HG03060 (cell line): ENCODE data around the gene OSBP2.

Experiments
- ATAC-seq: cut with Tn5 transposase; IDR thresholded peaks from one replicate; pipeline ENCODE4 v1.9.1; 2021; ENCODE audit warnings: low read depth, moderate number of reproducible peaks; ENCODE audit not compliant: unreplicated experiment

The OSBP2 gene

GRCh38 chr22:30876915-30877553 is 182.4 kb downstream of the OSBP2 start:
- no peak for ATAC-seq

- no peak for ATAC-seq
Observed at GRCh38 chr22:30877662-30878515, 183.2 kb downstream of the OSBP2 start.

- ATAC-seq, result no peak
Observed at GRCh38 chr22:30878516-30879414, 184.1 kb downstream of the OSBP2 start.

- ATAC-seq, result no peak
Observed at GRCh38 chr22:30879415-30879797, 184.7 kb downstream of the OSBP2 start.

- no peak for ATAC-seq
Observed at GRCh38 chr22:30880181-30880601, 185.5 kb downstream of the OSBP2 start.

DNA sequence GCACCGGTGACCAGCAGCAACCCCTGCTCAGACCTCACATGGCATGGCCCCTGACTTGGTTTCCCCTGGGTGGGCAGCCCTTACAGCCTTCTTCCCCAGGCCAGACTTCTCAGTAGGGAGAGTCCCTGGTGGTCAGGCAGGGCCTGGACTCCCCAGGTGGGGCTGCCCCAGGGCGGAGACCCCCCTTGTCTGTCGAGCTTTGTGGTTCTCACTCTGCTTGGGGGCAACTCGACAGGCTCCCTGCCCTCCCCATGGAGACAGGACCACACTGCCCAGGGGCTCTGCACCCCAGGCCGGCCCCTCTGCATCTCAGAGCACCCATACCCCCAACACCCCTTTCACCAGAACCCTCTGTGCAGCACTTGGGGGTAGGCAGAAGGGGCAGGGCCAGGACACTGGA is 186.2 kb downstream of the OSBP2 start:
- ATAC-seq, result no peak

DNA sequence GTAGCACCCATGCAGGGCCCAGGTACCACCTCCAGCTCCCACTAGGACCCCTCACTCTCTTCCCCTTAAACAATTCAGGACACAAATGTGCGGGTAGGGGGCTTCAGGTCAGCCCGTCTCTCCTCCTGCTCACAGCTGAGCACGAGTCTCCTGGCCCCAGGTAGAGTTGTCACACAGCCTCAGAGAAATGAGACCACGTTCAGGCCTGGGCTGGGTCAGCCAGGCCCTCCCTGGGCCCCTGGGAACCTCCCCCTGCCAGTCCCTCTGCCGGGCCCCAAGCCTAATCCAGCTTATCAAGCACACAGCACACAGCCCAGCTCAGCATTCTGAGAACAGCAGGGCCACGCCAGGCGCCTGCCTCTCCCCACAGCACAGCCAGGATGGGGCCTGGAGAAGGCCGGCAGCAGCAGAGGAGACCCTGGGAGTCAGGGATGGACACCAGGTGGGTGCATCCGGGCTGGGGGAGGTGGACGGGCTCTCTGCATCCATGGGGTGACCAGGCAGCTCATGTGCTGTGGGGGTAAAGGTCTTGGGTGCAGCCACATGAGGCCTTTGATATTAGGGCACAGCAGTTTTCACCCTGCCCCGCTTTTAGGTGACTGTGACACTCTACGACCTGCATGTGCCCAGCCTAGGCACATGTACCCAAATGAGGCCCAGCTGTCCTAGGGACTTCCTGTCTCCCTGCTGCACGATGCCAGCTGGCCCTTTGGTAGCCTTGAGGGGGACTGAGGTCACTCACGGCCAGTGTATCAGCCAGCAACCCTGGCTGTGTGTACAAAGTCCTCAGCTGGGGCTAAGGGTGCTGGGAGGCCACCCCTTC is 186.9 kb downstream of the OSBP2 start:
- ATAC-seq, result no peak

DNA sequence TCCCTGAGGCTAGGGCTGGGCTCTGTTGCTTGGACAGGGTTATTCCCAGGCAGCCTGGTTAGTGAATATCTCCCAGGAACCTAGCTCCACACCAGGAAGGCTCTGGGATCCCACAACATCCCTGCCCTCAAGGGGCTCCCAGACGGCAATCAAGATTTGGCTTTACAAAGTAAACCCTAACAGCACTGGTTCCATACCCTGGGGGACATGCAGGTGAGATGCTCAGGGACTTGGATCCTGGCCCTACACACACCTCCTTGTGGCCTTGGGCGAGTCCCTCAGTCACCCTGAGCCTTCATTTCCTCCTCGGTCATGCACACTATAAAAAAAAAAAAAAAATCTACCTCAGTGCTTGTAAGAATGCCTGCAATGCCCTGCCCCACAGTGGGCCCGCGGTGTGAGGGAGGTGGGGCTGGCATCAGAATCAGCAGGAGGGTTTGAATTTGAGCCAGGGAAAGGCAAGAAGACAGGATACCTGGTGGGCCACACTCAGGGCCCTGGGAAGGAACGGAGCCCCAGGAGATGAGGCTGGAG is 187.6 kb downstream of the OSBP2 start:
- no peak for ATAC-seq

- ATAC-seq, result no peak
Observed at GRCh38 chr22:30882974-30883533, 188.4 kb downstream of the OSBP2 start.

DNA sequence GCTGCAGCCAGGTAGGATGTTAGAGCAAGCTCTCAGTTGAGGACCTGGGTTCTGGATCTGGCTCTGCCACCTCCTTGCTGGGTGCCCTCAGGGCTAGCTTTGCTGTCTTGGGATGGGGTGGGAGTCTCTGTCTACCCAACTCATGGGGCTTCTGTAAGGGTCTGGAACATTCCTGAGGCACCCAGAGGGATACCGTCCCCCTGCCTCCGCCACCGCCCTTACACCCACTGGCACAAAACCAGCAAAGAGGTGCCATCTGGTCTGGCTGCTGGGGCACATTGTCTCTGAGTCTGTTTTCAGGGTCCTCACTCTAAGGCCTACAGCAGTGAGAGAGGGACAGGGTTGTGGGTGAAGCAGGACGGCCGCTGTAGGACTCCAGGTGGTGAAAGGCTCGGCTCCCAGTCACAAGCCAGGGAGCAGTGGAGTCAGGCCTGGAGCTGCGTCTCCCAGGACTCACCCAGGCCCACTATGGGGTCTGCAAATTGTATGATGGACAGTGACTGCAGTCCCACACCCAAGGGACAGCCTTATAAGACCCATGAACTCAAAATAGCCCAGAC is 189.0 kb downstream of the OSBP2 start:
- ATAC-seq, result no peak

- ATAC-seq, result no peak
Observed at GRCh38 chr22:30884211-30885000, 189.7 kb downstream of the OSBP2 start.

GRCh38 chr22:30885001-30885366 is 190.3 kb downstream of the OSBP2 start:
- no peak for ATAC-seq

- ATAC-seq, result no peak
Observed at GRCh38 chr22:30885591-30885990, 190.9 kb downstream of the OSBP2 start.

GRCh38 chr22:30887453-30887852 is 192.8 kb downstream of the OSBP2 start:
- no peak for ATAC-seq

GRCh38 chr22:30887861-30888260 is 193.2 kb downstream of the OSBP2 start:
- no peak for ATAC-seq

DNA sequence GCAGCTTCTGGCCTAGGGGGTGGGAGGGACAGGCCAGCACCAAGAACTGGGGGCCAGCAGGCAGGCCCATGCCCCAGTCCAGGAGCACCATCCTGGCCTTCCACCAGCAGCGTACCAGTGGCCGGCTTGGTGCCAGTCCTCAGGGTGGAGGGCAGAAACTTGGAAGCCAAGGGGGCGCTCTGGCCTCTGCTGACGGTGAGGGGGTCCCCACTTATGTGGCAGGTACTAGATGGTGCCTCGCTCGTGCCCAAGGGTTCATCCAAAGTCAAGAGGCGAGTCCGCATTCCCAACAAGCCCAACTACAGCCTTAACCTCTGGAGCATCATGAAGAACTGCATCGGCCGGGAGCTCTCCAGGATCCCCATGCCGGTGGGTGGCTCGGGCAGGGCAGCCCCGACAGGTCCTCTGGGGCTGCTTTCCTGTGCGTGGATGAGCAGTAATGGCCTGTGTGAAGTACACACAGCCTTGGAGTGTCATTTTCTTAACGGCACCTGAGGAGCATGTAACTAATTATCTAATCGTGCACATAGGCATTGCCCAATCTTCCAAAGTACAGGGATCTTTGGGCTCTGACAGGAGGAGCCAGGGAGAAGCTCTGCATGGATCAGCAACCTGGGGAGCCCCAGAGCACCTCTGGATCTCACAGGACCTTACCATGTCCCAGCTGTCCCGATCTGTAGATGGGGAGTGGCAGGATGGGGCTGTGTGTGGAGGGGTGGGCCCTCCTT is 194.8 kb downstream of the OSBP2 start:
- ATAC-seq, result no peak

- no peak for ATAC-seq
Observed at GRCh38 chr22:30889996-30890480, 195.4 kb downstream of the OSBP2 start.
